ENCODE results near the gene S100A12. TPM values are rescaled to one million over a fixed set of nuclear protein-coding genes. Genes with fewer than 3 reads are reported as not detected.

Gene S100A12
- total and polyA plus RNA-seq, 9 of the 15 experiments (the other 6 are each of a cell fraction or from before 2014, with no cell fraction given) = not detected

- TF ChIP-seq REST (IDR thresholded peaks at IDR 0.05; ENCODE audit: borderline replicate concordance) (peak; percentile 68), REST (CRISPR knock-in tag; IDR thresholded peaks at IDR 0.05; ENCODE audit: low read depth) (no peak), POLR2H (tag; IDR thresholded peaks at IDR 0.05; ENCODE audit: low read depth) (no peak), CUX1 (CRISPR knock-in tag; IDR thresholded peaks at IDR 0.05) (no peak), RCOR1 (IDR thresholded peaks at IDR 0.05; ENCODE audit: borderline replicate concordance in 1 of 2, low read depth in 2 of 2, low read length in 2 of 2) (peak in 1 of 2 experiments; percentile 43; a peak in 1 of 4 replicates), RAD21 (CRISPR knock-in tag; conservative IDR thresholded peaks at IDR 0.05 in 1 of 2, IDR thresholded peaks at IDR 0.05 in 1 of 2) (peak; percentile 78 to 86), ZNF766 (CRISPR knock-in tag; conservative IDR thresholded peaks at IDR 0.05) (peak; percentile 83; the same call in 1 of the 2 replicates), CREM (IDR thresholded peaks at IDR 0.05; ENCODE audit: low read depth) (peak; percentile 24; the same call in 1 of the 2 replicates), KLF16 (IDR thresholded peaks at IDR 0.05) (0 out of 2 replicates have a peak, but pooled peaks have one; percentile 5), YY1 (IDR thresholded peaks at IDR 0.05; ENCODE audit: borderline replicate concordance in 1 of 3, control insufficient read depth in 1 of 3, extremely low read depth in 1 of 3, insufficient read depth in 3 of 3, insufficient read length in 1 of 3, insufficient replicate concordance in 2 of 3, low read depth in 1 of 3, low read length in 2 of 3) (no peak), PKNOX1 (IDR thresholded peaks at IDR 0.05) (peak; percentile 69), TEAD1 (CRISPR knock-in tag; IDR thresholded peaks at IDR 0.05) (no peak), POLR2B (IDR thresholded peaks at IDR 0.05; ENCODE audit: low read depth, partially characterized antibody) (no peak)
Observed at GRCh38 chr1:153352523-153352922, 22.9 kb downstream of the S100A12 start (continued).
